ENCODE measurements around the gene NCAM1.
"Not testable (repeated sequence)": the region's sequence is repeated elsewhere in the genome, so short reads cannot be mapped to it uniquely, and the experiment has no call there.

NCAM1 gene

DNA sequence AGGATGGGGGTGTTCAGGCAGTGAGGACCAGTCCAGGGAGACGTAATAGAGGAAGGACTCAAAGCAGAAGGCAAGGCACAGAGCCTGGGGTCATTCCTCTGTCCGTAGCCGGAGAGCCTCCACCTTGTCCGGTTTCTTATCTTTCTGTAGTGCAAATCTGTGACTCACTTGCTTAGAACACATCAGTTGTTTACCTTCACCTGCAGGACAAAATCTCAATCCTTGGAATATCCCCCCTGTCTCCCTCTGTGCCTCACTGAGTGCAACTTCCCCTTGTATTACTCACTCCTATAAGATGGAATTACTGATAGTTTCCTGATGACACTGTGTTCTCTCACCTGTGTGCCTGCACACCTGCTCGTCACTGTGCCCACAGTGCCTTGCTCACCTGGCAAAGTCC lies 332.7 kb downstream of the NCAM1 start:
- Histone ChIP-seq H3K27me3 (replicated peaks; ENCODE audit: insufficient read depth, low read length) (no peaks in the 10 kb centered on the region), H3K27ac (ENCODE audit: low read length) (no peak overlapping the region), H3K36me3 (replicated peaks; ENCODE audit: insufficient read depth, low read length) (no peaks in the 10 kb centered on the region), H3K79me2 (ENCODE audit: low read length) (no peaks in the 10 kb centered on the region), H3K9me2 (replicated peaks; ENCODE audit: insufficient read depth, low read length) (no peaks in the 10 kb centered on the region), H3K4me2 (ENCODE audit: low read depth, low read length) (no peak overlapping the region), H3K4me1 (ENCODE audit: low read length) (peaks cover 19% of the 10 kb centered on the region), H3F3A (ENCODE audit: insufficient read depth, low read length) (peaks cover 9% of the 10 kb centered on the region; the same call in 1 of the 2 replicates), H2AFZ (ENCODE audit: low read length) (no peak overlapping the region), H3K4me3 (ENCODE audit: low read length) (no peak overlapping the region), H3K9ac (ENCODE audit: low read length) (no peak overlapping the region), H4K20me1 (ENCODE audit: insufficient read depth, low read length) (no peaks in the 10 kb centered on the region), H3K9me3 (replicated peaks; ENCODE audit: insufficient read depth, low read length) (no peaks in the 10 kb centered on the region)
- TF ChIP-seq EZH2 (optimal IDR thresholded peaks at IDR 0.05; ENCODE audit: low read depth, low read length) (no peak), EZH2phosphoT487 (IDR thresholded peaks at IDR 0.05; ENCODE audit: low read length) (no peak), CTCF (IDR thresholded peaks at IDR 0.05; ENCODE audit: low read length) (no peak)
- DNase-seq, result no peak

- H3K4me1 ChIP-seq (ENCODE audit: low read length), result peaks cover 17% of the 10 kb centered on the region
- peak; percentile 52 for DNase-seq
- TF ChIP-seq CTCF (IDR thresholded peaks at IDR 0.05; ENCODE audit: low read length) (no peak), EZH2 (optimal IDR thresholded peaks at IDR 0.05; ENCODE audit: low read depth, low read length) (no peak), EZH2phosphoT487 (IDR thresholded peaks at IDR 0.05; ENCODE audit: low read length) (no peak)
- peak overlapping the region; percentile 20; the same call in 1 of the 2 replicates for H2AFZ ChIP-seq (ENCODE audit: low read length)
- peak overlapping the region; percentile 10; the same call in 1 of the 2 replicates for H3K27ac ChIP-seq (ENCODE audit: low read length)
- no peaks in the 10 kb centered on the region for H3K36me3 ChIP-seq (replicated peaks; ENCODE audit: insufficient read depth, low read length)
- H4K20me1 ChIP-seq (ENCODE audit: insufficient read depth, low read length), result no peaks in the 10 kb centered on the region
- H3K9me3 ChIP-seq (replicated peaks; ENCODE audit: insufficient read depth, low read length), result no peaks in the 10 kb centered on the region
- peak overlapping the region; percentile 50 for H3K4me2 ChIP-seq (ENCODE audit: low read depth, low read length)
- H3K27me3 ChIP-seq (replicated peaks; ENCODE audit: insufficient read depth, low read length), result no peaks in the 10 kb centered on the region
- H3K4me3 ChIP-seq (ENCODE audit: low read length), result no peak overlapping the region
- peaks cover 9% of the 10 kb centered on the region; the same call in 1 of the 2 replicates for H3F3A ChIP-seq (ENCODE audit: insufficient read depth, low read length)
- no peaks in the 10 kb centered on the region for H3K79me2 ChIP-seq (ENCODE audit: low read length)
- H3K9me2 ChIP-seq (replicated peaks; ENCODE audit: insufficient read depth, low read length), result no peaks in the 10 kb centered on the region
- H3K9ac ChIP-seq (ENCODE audit: low read length), result no peak overlapping the region
Observed at GRCh38 chr11:113295993-113296392, 334.8 kb downstream of the NCAM1 start.

DNA sequence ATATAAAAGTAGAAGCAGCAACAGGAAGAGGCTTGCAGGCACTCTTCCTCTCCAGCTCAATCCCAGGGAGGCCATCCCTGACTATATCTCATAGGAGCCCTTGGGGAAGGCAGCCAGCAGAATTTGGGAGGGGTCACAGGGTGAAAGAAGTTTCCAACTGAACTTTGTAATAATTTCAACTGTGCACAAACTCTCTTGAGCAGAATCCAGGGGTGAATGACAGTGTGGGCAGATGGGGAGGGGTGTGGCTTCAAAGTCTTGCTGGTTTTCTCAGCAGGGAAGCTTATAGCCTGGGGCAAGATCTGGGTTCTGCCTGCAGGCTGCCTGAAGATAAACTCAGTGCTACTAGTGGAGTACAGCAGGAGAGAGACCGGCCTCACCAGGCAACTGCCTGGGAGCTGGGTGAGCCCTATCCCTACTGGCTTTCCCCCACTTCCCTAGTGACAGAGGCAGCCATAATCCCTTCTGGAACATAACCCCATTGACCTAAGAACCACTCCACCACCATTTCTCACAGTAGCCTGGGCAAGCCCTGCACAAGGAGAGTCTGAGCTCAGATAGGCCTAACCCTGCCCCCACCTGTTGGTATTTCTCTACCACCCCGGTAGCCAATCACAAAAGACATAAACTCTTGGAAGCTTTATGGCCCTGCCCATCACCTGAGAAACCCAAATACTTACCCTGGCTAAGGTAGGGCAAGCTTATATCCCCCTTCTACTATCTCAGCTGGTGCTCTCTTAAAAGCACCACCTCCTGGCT lies 335.4 kb downstream of the NCAM1 start:
- Histone ChIP-seq H3F3A (ENCODE audit: insufficient read depth, low read length) (peaks cover 9% of the 10 kb centered on the region; the same call in 1 of the 2 replicates), H2AFZ (ENCODE audit: low read length) (peak overlapping the region; percentile 20; the same call in 1 of the 2 replicates), H3K4me3 (ENCODE audit: low read length) (no peak overlapping the region), H3K27ac (ENCODE audit: low read length) (peak overlapping the region; percentile 10; the same call in 1 of the 2 replicates), H3K9me3 (replicated peaks; ENCODE audit: insufficient read depth, low read length) (no peaks in the 10 kb centered on the region), H3K36me3 (replicated peaks; ENCODE audit: insufficient read depth, low read length) (no peaks in the 10 kb centered on the region), H4K20me1 (ENCODE audit: insufficient read depth, low read length) (no peaks in the 10 kb centered on the region), H3K4me1 (ENCODE audit: low read length) (peaks cover 17% of the 10 kb centered on the region), H3K9ac (ENCODE audit: low read length) (no peak overlapping the region), H3K27me3 (replicated peaks; ENCODE audit: insufficient read depth, low read length) (no peaks in the 10 kb centered on the region), H3K4me2 (ENCODE audit: low read depth, low read length) (peak overlapping the region; percentile 50), H3K9me2 (replicated peaks; ENCODE audit: insufficient read depth, low read length) (no peaks in the 10 kb centered on the region), H3K79me2 (ENCODE audit: low read length) (no peaks in the 10 kb centered on the region)
- TF ChIP-seq CTCF (IDR thresholded peaks at IDR 0.05; ENCODE audit: low read length), result no peak
- TF ChIP-seq EZH2 (optimal IDR thresholded peaks at IDR 0.05; ENCODE audit: low read depth, low read length), result no peak
- no peak for TF ChIP-seq EZH2phosphoT487 (IDR thresholded peaks at IDR 0.05; ENCODE audit: low read length)
- peak; percentile 61 for DNase-seq

DNA sequence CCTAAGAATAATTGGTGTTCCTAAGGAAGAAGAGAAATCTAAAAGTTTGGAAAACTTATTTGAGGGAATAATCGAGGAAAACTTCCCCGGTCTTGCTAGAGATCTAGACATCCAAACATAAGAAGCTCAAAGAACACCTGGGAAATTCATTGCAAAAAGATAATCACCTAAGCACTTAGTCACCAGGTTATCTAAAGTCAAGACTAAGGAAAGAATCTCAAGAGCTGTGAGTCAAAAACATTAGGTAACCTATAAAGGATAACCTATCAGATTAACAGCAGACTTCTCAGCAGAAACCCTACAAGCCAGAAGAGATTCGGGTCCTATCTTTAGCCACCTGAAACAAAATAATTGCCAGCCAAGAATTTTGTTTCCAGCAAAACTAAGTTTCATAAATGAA lies 337.3 kb downstream of the NCAM1 start:
- not testable (repeated sequence) for H3K9me3 ChIP-seq (replicated peaks; ENCODE audit: insufficient read depth, low read length); DNase-seq; H3K36me3 ChIP-seq (replicated peaks; ENCODE audit: insufficient read depth, low read length); H3K4me3 ChIP-seq (ENCODE audit: low read length); H3F3A ChIP-seq (ENCODE audit: insufficient read depth, low read length); H2AFZ ChIP-seq (ENCODE audit: low read length); H3K27ac ChIP-seq (ENCODE audit: low read length); H3K27me3 ChIP-seq (replicated peaks; ENCODE audit: insufficient read depth, low read length); H3K79me2 ChIP-seq (ENCODE audit: low read length); H3K9ac ChIP-seq (ENCODE audit: low read length); H4K20me1 ChIP-seq (ENCODE audit: insufficient read depth, low read length); H3K9me2 ChIP-seq (replicated peaks; ENCODE audit: insufficient read depth, low read length); H3K4me2 ChIP-seq (ENCODE audit: low read depth, low read length)
- H3K4me1 ChIP-seq (ENCODE audit: low read length), result peaks cover 17% of the 10 kb centered on the region
